ENCODE results near the gene POLN. TPM values are rescaled to one million over a fixed set of nuclear protein-coding genes. Genes with fewer than 3 reads are reported as not detected.

Gene POLN
- total and polyA plus RNA-seq, 2 of the 4 experiments (the other 2 are of a cell fraction): 0.63 to 0.72 TPM

DNA sequence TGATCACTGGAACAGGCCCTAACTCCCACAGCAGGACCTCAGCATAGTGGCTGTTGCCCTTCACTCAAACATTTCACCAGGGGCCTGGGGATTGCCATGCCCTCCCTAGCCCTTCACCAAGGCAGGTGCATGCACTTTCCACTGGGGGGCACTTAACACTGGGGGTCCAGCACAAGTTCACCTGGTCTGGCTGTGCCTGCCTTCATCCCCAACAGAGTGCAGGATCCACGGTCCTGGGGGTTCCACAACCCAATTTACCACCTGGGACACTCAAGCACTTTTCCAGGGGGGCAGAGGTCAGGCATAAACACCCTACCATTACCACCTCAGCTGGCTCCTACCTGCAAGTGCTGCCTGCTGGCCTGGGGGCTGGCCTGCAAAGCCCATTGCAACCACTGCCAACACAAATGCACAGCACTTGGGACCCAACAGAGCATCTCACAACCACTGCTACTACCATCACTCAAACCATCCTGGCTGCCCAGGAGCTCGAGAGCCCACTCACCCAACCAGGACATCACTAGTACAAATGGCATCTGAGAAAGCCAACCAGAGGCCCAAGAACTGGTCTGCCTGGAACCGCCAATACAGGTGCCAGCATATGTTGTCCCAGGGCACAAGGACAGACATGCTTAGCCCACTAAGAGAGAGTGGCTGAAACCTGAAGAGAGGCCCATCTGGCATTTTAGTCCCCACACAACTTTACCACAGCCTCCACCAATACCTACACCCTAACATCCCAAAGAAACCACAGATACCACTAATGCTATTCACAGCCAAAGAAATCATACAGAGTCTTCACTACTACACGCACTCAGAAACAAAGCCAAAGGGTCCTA lies 139.7 kb downstream of the POLN start:
- CTCF ChIA-PET: no interaction called here
- no peak overlapping the region for H3K56ac ChIP-seq (ENCODE audit: extremely low read depth, insufficient read depth, low read length)
- no peak overlapping the region for H3K23ac ChIP-seq (ENCODE audit: low read depth, low read length)
- H2BK120ac ChIP-seq (ENCODE audit: low read depth, low read length): no peak overlapping the region
- no peak overlapping the region for H4K5ac ChIP-seq (ENCODE audit: low read depth, low read length)
- H2BK15ac ChIP-seq (ENCODE audit: low read depth, low read length): no peak overlapping the region
- no peak overlapping the region for H2AK5ac ChIP-seq (ENCODE audit: low read depth, low read length)
- no peak overlapping the region for H3K4me2 ChIP-seq (ENCODE audit: low read depth, low read length)
- intact Hi-C loops (cut with micrococcal nuclease) (no loop called here), in situ Hi-C loops (cut with MboI; ENCODE audit: low sequenced_read_pairs) (no loop called here), dilution Hi-C loops (cut with HindIII; ENCODE audit: low sequenced_read_pairs, unreplicated experiment) (no loop called here)
- H2AFZ ChIP-seq (replicated peaks; ENCODE audit: low read length, poor library complexity): no peak overlapping the region
- no peak overlapping the region for H4K91ac ChIP-seq (ENCODE audit: insufficient read depth, low read depth, low read length)
- no peak overlapping the region for H3K4me3 ChIP-seq (ENCODE audit: insufficient read depth, low read depth, low read length)
- H2BK5ac ChIP-seq (ENCODE audit: low read depth, low read length, poor library complexity, severe bottlenecking): no peak overlapping the region
- H4K8ac ChIP-seq (ENCODE audit: low read depth in 2 of 2, low read length in 2 of 2): no peak overlapping the region
- no peak overlapping the region for H3K27ac ChIP-seq (ENCODE audit: insufficient read depth, low read length)
- no peak overlapping the region for H3K4ac ChIP-seq (ENCODE audit: low read depth, low read length)
- H3K4me1 ChIP-seq (ENCODE audit: control insufficient read depth, insufficient read depth, low read length): peaks cover 3% of the 10 kb centered on the region; the same call in 1 of the 2 replicates
- no peaks in the 10 kb centered on the region for H3K36me3 ChIP-seq (ENCODE audit: control insufficient read depth, insufficient read depth, low read length)
- no peak overlapping the region for H2BK20ac ChIP-seq (ENCODE audit: low read depth, low read length)
- no peak overlapping the region for H3K14ac ChIP-seq (replicated peaks; ENCODE audit: low read depth, low read length)
- no peak overlapping the region for H2AK9ac ChIP-seq (replicated peaks; ENCODE audit: low read depth, low read length, poor library complexity)
- no peaks in the 10 kb centered on the region for H3K79me1 ChIP-seq (ENCODE audit: low read depth in 1 of 2, low read length in 2 of 2)
- peaks cover 7% of the 10 kb centered on the region; the same call in 1 of the 2 replicates for H3K9me1 ChIP-seq (ENCODE audit: insufficient read depth, low read length)
- 43% methylated on average over 1 of the region's 4 CpGs; no CpG with 5 or more reads in 1 of the 2 experiments for WGBS, 2 experiments (ENCODE audit: extremely low coverage in 2 of 2, insufficient read length in 1 of 2)
- POLR2A ChIA-PET (ENCODE audit: unreplicated experiment): no interaction called here
- DNase-seq (no peak), ATAC-seq (ENCODE audit: low read depth) (no peak)
- no peak overlapping the region for H3K9ac ChIP-seq (ENCODE audit: low read depth, low read length)
- no peaks in the 10 kb centered on the region for H4K20me1 ChIP-seq (ENCODE audit: insufficient read depth, low read length)
- H3K9me3 ChIP-seq (ENCODE audit: control insufficient read depth, insufficient read depth, low read length): peaks cover 6% of the 10 kb centered on the region; the same call in 1 of the 2 replicates
- BruUV-seq (replicated peaks): no TSS peak
- no peak for TF ChIP-seq CEBPB (IDR thresholded peaks at IDR 0.05; ENCODE audit: low read depth, low read length)
- TF ChIP-seq, protein P1, sequence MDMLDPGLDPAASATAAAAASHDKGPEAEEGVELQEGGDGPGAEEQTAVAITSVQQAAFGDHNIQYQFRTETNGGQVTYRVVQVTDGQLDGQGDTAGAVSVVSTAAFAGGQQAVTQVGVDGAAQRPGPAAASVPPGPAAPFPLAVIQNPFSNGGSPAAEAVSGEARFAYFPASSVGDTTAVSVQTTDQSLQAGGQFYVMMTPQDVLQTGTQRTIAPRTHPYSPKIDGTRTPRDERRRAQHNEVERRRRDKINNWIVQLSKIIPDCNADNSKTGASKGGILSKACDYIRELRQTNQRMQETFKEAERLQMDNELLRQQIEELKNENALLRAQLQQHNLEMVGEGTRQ (IDR thresholded peaks at IDR 0.05; ENCODE audit: low read depth, low read length): no peak
- no peak for TF ChIP-seq MAFK (IDR thresholded peaks at IDR 0.05; ENCODE audit: low read depth, low read length)
- TF ChIP-seq RAD21 (IDR thresholded peaks at IDR 0.05; ENCODE audit: low read length): no peak
- no peaks in the 10 kb centered on the region; the same call in 1 of the 2 replicates for H3K27me3 ChIP-seq (ENCODE audit: control insufficient read depth, insufficient read depth, low read length)
- H3K18ac ChIP-seq (ENCODE audit: low read depth, low read length): no peak overlapping the region

Data from IMR-90 (cell line).